DOHH2 (cell line): ENCODE measurements around the gene FN1.
"Not testable (repeated sequence)": the region's sequence is repeated elsewhere in the genome, so short reads cannot be mapped to it uniquely, and the experiment has no call there.

ENCODE experiments used
- H3F3A ChIP-seq: fragments of 200-600 bp; sonication (generic), shearing (Covaris generic); 2 replicates; pipeline ENCODE4 v1.6.0; 2016; ENCODE audit warnings: antibody characterized with exemption, mild to moderate bottlenecking; ENCODE audit not compliant: control insufficient read depth, insufficient read depth
- H3K27ac ChIP-seq: fragments of 200-600 bp; sonication (generic); 2 replicates; pipeline ENCODE4 v1.5.1; 2014; ENCODE audit warnings: low read depth, mild to moderate bottlenecking, low read length, moderate library complexity
- H3K27me3 ChIP-seq: fragments of 200-600 bp; sonication (generic); 2 replicates; pipeline ENCODE4 v1.6.1; 2014; ENCODE audit warnings: mild to moderate bottlenecking, low read length, mixed read lengths; ENCODE audit not compliant: control insufficient read depth
- H3K36me3 ChIP-seq: fragments of 200-600 bp; sonication (generic); 2 replicates; pipeline ENCODE4 v1.6.1; 2014; ENCODE audit warnings: mild to moderate bottlenecking, low read length, moderate library complexity, mixed read lengths; ENCODE audit not compliant: control insufficient read depth
- H3K4me1 ChIP-seq: fragments of 200-600 bp; sonication (generic); 2 replicates; pipeline ENCODE4 v1.6.1; 2014; ENCODE audit warnings: mild to moderate bottlenecking, low read length, mixed read lengths; ENCODE audit not compliant: control insufficient read depth
- H3K4me2 ChIP-seq: fragments of 200-600 bp; sonication (generic); 2 replicates; pipeline ENCODE4 v1.6.0; 2014; ENCODE audit warnings: mild to moderate bottlenecking, low read length, moderate library complexity
- H3K4me3 ChIP-seq: fragments of 200-600 bp; sonication (generic); 2 replicates; pipeline ENCODE4 v1.5.1; 2014; ENCODE audit warnings: mild to moderate bottlenecking, low read length, mixed read lengths
- H3K79me2 ChIP-seq: fragments of 200-600 bp; sonication (generic); 2 replicates; pipeline ENCODE4 v1.6.1; 2014; ENCODE audit warnings: mild to moderate bottlenecking, low read length, mixed read lengths; ENCODE audit not compliant: control insufficient read depth
- H3K9me2 ChIP-seq: fragments of 200-600 bp; sonication (generic); replicated peaks from 2 replicates; pipeline ENCODE4 v1.6.1; 2014; ENCODE audit warnings: mild to moderate bottlenecking, low read length, mixed read lengths; ENCODE audit not compliant: control insufficient read depth
- H3K9me3 ChIP-seq: fragments of 200-600 bp; sonication (generic); 2 replicates; pipeline ENCODE4 v1.6.1; 2014; ENCODE audit warnings: antibody characterized with exemption, low read length, mixed read lengths; ENCODE audit not compliant: control insufficient read depth, insufficient read depth
- H4K20me1 ChIP-seq: fragments of 200-600 bp; sonication (generic); 2 replicates; pipeline ENCODE4 v1.6.0; 2014; ENCODE audit warnings: low read depth, mild to moderate bottlenecking, antibody characterized with exemption, low read length, moderate library complexity; ENCODE audit not compliant: control insufficient read depth, insufficient read depth
- CTCF ChIP-seq: fragments of 200-600 bp; sonication (generic); IDR thresholded peaks from one replicate; pipeline ENCODE4 v1.5.1; 2014; ENCODE audit warnings: antibody characterized with exemption, mild to moderate bottlenecking, low read depth, low read length; ENCODE audit not compliant: poor library complexity, severe bottlenecking
- EZH2phosphoT487 ChIP-seq: fragments of 200-600 bp; sonication (generic); IDR thresholded peaks from 2 replicates; pipeline ENCODE4 v1.6.1; 2017; ENCODE audit warnings: borderline replicate concordance, mild to moderate bottlenecking, antibody characterized with exemption, low read length, moderate library complexity, mixed read lengths

FN1 gene

GRCh38 chr2:215361211-215361875 lies 74.5 kb downstream of the FN1 start:
- Histone ChIP-seq H3K4me1 (no peaks in the 10 kb centered on the region), H3K9me3 (no peaks in the 10 kb centered on the region), H3K4me2 (no peak overlapping the region), H3K9me2 (no peaks in the 10 kb centered on the region), H3K36me3 (peaks cover 39% of the 10 kb centered on the region), H3K4me3 (no peak overlapping the region), H3K79me2 (no peaks in the 10 kb centered on the region), H3F3A (no peaks in the 10 kb centered on the region), H4K20me1 (no peaks in the 10 kb centered on the region), H3K27ac (no peak overlapping the region), H3K27me3 (no peaks in the 10 kb centered on the region)
- TF ChIP-seq CTCF (no peak), EZH2phosphoT487 (no peak)

- H3K4me1 ChIP-seq: no peaks in the 10 kb centered on the region
- no peaks in the 10 kb centered on the region for H3K79me2 ChIP-seq
- H3K9me3 ChIP-seq: no peaks in the 10 kb centered on the region
- no peaks in the 10 kb centered on the region for H4K20me1 ChIP-seq
- no peak overlapping the region for H3K27ac ChIP-seq
- no peaks in the 10 kb centered on the region for H3K9me2 ChIP-seq
- no peak for TF ChIP-seq EZH2phosphoT487
- no peak for TF ChIP-seq CTCF
- H3K4me3 ChIP-seq: no peak overlapping the region
- H3K27me3 ChIP-seq: no peaks in the 10 kb centered on the region
- no peaks in the 10 kb centered on the region for H3F3A ChIP-seq
- peaks cover 41% of the 10 kb centered on the region for H3K36me3 ChIP-seq
- no peak overlapping the region for H3K4me2 ChIP-seq
These were observed 75.3 kb downstream of the FN1 start for GRCh38 chr2:215360596-215360995.

GRCh38 chr2:215360059-215360458 lies 75.8 kb downstream of the FN1 start:
- H3K27ac ChIP-seq, H3K9me2 ChIP-seq, H3F3A ChIP-seq, H3K9me3 ChIP-seq, H3K4me3 ChIP-seq, H3K27me3 ChIP-seq, H3K4me2 ChIP-seq, H3K79me2 ChIP-seq, H4K20me1 ChIP-seq, H3K4me1 ChIP-seq: not testable (repeated sequence)
- peaks cover 42% of the 10 kb centered on the region for H3K36me3 ChIP-seq

GRCh38 chr2:215359576-215359922 lies 76.3 kb downstream of the FN1 start:
- Histone ChIP-seq H3K27me3 (no peaks in the 10 kb centered on the region), H3K9me2 (no peaks in the 10 kb centered on the region), H3F3A (no peaks in the 10 kb centered on the region), H3K4me1 (no peaks in the 10 kb centered on the region), H4K20me1 (no peaks in the 10 kb centered on the region), H3K79me2 (no peaks in the 10 kb centered on the region), H3K4me2 (no peak overlapping the region), H3K4me3 (no peak overlapping the region), H3K36me3 (peaks cover 41% of the 10 kb centered on the region), H3K27ac (no peak overlapping the region), H3K9me3 (no peaks in the 10 kb centered on the region)
- TF ChIP-seq EZH2phosphoT487 (no peak), CTCF (no peak)
